Glomerular visceral epithelial cell (primary cell): ENCODE results near the gene CYP4F11.
"Not testable (repeated sequence)": the region's sequence is repeated elsewhere in the genome, so short reads cannot be mapped to it uniquely, and the experiment has no call there.

Experiments
- DNase-seq: peaks from one replicate; pipeline ENCODE4 v3.0.0-alpha.2; 2016; ENCODE audit errors: extremely low spot score

Gene CYP4F11, protein sequence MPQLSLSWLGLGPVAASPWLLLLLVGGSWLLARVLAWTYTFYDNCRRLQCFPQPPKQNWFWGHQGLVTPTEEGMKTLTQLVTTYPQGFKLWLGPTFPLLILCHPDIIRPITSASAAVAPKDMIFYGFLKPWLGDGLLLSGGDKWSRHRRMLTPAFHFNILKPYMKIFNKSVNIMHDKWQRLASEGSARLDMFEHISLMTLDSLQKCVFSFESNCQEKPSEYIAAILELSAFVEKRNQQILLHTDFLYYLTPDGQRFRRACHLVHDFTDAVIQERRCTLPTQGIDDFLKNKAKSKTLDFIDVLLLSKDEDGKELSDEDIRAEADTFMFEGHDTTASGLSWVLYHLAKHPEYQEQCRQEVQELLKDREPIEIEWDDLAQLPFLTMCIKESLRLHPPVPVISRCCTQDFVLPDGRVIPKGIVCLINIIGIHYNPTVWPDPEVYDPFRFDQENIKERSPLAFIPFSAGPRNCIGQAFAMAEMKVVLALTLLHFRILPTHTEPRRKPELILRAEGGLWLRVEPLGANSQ

DNA sequence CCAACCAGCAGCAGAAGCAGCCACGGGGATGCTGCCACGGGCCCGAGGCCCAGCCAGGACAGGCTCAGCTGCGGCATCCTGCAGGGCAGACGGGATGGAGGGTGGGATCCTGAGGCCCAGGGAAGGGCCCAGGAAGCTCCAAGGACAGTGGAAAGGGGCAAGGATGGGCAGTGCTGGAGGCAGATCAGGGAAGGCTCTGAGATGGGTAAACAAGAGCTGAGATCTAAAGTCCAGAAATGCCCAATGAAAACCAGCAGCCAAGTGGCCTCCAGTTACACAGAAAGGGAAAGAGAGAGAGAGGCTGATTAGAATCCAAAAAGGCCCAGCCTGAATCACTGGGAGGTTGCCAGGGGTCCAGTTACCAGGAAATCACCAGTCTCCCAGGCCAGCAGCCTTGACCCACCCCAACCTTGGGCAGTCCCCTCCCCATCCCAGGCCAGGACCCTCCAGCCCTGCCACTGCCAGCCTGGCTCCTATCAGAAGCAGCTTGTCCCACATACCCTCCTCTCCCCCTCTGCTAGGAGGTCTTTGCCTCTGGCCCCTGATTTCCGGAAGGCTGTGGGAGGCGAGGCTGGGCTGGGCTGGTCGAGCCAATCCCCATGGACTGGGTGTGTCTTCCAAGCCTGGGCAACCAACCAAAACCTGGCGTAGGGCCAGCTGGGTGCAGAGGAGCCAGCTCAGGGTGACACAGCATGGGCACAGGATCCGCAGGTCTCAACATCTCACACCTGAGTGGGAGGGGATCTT lies at the start of gene CYP4F11:
Gene CYP4F11 (minus strand): TSS at position 198 of the 747 bp plus-strand sequence. CDS start 121 bp downstream, at position 77.
- DNase-seq: peak; percentile 77

DNA sequence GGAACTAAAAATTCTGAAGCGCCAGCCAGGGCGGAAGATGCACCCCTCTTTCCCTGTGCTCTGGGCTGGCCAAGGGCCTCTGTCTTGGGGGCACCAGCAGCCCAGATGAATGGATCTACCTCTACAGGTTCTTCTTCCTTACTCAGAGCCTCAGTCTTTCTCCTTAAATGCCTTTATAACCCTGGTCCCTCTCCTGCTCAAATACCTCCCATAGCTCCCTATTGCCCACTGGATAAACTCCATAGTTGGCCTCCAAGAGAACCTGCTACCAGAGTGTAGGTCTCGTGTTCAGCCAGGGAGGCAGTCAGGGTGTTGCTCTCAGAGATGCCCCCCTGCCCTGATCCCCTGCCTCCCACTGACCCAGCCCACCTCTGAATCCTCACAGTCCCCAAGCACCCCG lies 45.0 kb upstream of the CYP4F11 start:
- no peak for DNase-seq

DNA sequence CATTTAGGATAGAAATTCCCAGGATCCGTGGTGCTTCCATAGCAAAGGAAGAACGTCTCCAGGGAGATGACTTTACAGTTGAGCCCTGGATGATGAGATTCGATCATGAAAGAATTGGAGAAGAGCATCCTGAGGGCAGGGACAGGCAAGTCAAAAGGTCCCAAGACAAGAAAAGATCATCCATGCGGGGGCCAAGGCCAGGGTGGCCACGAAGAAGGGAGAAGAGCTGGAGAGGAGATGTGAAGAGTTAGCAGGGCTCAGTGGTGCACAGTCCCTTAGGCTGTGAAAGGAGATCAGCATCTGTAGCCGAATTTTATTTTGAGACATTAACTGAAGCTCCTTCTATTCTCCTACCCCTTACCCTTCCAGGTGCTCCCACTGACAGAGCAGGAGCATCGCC lies 43.4 kb upstream of the CYP4F11 start:
- DNase-seq: no peak

DNA sequence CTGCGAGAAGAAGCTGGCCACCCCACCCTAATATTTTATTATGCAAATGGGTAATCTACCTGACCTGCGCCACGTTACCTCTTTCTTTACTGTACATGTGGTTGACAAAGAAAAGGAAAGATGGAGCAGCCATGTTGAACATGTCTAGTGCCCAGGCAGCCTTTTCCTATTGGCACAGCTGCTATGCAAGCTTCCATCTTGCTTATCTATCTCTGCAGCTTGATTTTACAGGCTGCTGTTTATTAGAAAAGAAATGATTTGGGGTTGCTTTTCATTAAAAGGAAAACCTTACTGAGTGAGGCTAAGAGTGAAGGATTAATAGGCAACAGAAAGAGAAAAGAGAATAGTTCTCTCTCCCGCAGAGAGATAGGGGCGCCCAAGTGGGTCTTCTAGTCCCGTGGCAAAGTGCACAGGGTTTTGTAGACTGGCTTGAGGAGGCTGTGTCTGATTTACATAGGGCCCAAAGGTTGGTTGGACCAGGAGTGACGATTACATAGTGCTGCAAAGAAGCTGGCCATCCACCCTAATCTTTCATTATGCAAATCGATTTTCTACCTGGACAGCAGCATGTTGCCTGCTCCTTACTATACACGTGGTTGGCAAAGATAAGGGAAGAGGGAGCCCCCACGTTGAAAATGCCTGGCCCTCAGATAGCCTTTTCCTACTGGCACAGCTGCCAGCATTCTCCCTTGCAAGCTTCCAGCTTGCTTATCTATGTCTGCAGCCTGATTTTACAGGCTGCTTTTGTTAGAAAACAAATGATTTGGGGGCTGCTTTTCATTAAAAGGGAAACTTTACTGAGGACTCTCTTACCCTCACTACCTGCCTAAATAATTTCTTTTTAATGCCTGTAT lies 42.7 kb upstream of the CYP4F11 start:
- no peak for DNase-seq

DNA sequence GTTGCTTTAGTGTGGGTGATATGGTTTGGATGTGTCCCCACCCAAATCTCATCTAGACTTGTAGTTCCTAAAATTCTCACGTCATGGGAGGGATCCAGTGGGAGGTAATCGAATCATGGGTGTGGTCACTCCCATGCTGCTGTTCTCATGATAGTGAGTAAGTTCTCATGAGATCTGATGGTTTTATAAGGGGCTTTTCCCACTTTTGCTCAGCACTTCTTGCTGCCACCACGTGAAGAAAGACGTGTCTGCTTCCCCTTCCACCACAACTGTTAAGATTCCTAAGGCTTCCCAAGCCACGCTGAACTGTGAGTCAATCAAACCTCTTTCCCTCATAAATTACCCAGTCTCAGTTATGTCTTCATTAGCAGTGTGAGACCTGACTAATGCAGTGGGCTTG lies 40.5 kb upstream of the CYP4F11 start:
- DNase-seq: no peak

DNA sequence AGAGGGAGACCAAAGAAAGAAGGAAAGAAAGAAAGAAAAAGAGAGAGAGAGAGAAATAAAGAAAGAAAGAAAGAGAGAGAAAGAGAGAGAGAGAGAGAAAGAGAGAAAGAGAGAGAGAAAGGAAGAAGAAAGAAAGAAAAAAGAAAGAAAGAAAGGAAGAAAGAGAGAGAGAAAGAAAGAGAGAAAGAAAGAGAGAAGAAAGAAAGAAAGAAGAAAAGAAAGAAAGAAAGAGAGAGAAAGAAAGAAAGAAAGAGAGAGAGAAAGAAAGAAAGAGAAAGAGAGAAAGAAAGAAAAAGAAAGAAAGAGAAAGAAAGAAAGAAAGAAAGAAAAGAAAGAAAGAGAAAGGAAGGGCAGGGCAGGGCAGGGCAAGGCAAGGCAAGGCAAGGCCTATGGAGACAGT lies 37.7 kb upstream of the CYP4F11 start:
- not testable (repeated sequence) for DNase-seq

DNA sequence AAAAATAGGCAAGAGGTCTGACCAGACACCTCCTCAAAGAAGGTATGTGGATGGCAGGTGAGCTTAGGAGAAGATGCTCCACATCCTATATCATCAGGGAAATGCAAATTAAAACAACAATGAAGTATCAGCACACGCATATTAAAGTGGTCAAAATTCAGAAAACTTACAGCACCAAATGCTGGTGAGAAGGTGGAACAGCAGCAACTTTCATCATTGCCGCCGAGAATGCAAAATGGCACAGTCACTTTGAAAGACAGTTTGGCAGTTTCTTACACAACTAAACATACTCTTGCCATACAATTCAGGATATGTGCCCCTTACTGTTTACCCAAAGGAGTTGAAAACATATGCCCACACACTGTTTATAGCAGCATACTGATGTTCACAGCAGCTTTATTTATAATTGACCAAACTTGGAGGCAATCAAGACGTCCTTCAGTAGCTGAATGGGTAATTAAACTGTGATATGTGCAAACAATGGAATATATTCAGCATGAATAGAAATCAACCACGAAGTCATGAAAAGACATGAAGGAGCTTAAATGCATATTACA lies 37.0 kb upstream of the CYP4F11 start:
- DNase-seq: no peak

DNA sequence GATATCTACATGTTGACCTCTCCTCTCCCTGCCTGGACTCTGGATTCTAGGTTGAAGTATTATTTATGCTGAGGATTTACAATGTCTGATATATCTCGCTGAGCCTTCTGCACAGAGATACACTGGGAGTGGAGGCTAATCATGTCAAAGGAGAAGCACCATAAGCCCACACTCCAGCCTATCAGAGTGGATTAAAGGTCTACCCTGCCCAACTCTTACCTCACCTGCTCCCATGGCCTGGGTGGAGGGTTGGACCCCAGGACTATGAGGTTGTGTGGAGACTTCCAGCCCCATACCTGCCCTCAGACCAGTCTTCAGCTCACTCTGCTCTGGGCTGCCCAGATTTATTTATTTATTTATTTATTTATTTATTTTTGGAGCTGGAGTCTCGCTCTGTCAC lies 29.9 kb upstream of the CYP4F11 start:
- no peak for DNase-seq

DNA sequence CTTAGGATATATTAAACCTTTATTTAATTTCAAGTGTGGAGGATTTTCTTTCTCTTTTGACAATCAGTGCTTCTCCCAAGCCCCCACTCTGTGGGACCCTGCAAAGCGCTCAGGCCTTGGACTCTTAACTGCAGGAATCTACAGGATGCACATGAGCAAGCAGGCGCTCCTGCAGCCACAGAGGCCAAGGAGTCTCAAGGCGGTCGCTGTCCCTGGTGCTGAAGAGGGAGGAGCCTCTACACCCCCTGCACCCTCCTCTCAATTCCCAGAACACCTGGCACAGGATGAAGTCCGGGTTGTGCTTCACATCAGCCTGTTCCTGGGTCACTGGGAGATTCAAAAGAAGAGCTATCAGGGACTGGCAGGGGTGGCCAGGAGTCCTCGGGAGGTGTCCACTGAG lies 28.0 kb upstream of the CYP4F11 start:
- DNase-seq: no peak

DNA sequence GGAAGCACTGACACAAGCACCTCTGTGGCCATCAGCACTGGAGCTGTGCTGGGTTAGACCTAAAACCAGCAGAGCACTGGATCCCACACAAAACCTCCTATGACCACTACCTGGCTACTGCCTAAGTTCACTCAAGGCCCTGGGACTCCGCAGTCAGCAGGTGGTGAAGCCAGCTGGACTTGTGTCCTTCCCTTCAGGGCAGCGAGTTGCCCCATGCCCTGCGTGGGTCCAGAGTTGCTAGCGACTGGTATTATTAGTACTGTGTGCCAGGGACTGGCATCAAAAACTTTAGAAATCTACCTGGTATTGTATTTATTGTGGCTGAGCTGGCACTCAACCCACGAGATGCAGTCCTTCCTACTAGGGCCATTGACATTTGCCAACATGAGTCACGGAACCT lies 20.5 kb upstream of the CYP4F11 start:
- no peak for DNase-seq

DNA sequence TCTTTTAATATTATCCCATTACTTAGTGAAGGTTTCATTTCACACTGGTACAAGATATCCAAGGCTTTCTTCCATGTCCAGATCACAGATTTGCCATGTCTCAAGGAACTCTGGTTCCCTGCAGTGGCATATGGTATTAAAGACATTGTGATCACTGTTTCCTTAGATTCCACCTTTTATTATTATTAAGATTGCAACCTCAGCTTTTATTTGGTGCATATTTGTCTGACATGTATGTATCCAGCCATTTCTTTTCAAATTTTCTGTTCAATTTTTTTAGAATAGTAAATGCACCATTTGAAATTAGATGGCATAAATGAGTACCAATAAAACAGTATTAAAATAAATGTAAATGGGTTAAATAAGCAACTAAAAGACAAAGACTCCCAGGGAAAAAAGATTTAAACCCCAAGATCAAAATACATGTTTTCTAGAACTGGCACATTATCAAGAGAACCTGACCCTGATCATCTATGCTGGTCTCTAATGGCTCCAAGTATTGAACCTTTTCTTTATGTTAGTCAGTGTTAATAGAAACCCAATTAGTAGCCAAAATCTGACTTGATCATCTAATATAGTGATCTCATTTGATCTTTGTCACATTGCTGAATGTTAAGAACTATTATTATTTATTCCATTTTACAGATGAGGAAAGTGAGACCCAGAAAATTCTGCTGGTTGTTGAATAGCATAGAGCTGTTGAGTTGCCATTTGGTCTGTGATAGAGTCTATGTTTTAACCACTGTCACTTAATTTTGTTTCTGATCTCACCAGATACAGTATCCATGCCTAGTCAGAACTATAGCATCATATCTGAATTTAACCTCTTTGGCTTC lies 14.1 kb upstream of the CYP4F11 start, which contains the start of gene OR10H4:
Gene OR10H4 (plus strand): TSS at position 786 of the 836 bp plus-strand sequence. CDS start 0 bp downstream, at position 786.
- no peak for DNase-seq

DNA sequence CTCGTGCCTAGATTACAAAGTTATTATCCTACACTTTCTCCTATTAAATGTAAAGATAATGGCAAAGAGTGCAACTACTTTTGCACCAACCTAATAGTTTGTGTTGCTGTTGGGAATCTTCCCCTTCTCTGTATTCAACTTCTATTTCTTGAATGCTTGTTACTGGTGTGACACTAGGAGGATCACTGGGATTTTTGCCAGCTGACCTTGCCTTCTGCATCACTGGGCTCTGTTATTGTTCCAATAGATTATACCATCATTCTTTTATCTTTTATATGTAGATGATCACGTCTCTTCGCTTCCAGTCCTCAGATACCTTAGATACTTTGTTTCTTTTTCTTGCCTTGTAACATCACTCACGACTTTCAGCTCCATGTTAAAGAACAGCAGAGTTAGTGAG lies 11.0 kb upstream of the CYP4F11 start:
- no peak for DNase-seq

DNA sequence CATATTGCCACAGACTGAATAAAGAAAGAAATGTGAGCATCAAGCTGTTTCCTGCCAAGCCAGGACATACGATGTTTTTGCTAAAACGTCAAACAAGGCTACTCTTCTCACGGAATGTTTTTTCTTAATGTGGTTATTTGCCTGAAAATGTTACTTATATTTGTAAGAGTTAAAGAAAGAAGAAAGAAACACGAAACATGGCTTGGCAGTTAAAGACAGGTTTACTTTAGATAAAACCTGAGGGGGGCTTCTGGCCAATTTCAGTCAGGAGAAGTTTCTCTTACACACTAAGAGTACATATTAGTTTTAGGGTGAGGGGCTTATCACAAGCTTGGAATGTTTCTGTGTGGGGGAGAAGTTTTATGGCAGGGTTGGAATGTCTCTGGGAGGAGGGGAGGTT lies 10.1 kb upstream of the CYP4F11 start:
- DNase-seq: no peak

DNA sequence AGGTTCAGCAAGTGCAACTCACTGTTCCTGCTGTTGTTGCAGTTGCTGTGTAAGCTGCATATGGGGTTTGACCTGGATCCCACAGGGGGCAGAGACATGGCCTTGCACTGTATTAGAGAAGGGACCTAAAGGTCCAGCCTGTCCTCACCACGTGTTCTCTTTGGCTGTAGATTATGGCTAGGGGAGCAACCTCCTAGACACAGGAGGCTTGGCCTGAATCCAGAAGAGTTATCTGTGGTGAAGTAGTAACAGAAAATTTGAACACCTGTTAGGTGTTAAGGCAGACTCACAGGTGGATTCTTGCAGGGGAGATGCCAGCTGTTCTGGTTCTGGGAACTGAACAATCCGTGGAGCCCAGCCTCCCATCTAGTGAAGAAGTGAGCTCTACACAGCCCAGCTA lies 3.4 kb upstream of the CYP4F11 start:
- no peak for DNase-seq

DNA sequence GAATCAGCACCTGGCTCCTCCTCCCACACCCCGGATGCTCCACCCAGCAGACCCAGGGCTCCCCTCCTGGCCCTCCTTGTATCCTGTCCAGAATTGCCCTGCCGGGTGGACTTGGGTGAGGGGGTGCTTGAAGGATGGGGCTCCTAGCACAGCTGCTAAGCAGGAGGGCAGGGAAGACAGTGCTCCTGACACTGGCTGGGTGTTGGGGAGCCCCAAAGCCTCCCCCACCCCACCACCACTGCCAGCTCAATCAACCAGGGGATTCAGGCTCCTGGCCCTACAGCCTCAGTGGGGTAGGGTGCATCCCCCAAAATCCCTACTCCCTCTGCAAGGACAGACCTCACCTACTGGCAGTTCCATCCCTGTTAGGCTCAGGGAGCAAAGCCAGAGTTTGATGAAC lies 2.6 kb upstream of the CYP4F11 start:
- DNase-seq: no peak

DNA sequence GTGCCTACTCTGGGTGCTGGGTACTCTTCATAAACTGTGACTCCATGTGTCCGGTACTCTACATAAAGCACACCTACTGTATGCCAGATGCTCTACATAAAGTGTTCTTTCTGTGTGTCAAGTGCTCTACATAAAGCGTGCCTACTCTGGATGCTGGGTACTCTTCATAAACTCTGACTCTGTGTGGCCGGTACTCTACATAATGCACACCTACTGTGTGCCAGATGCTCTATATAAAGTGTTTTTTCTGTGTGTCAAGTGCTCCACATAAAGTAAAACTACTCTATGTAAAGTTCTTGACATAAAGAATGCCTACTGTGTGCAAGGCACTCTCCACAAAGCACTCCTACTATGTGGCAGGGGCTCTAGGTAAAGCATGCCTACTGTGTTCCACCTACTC lies 1.8 kb upstream of the CYP4F11 start:
- DNase-seq: no peak

DNA sequence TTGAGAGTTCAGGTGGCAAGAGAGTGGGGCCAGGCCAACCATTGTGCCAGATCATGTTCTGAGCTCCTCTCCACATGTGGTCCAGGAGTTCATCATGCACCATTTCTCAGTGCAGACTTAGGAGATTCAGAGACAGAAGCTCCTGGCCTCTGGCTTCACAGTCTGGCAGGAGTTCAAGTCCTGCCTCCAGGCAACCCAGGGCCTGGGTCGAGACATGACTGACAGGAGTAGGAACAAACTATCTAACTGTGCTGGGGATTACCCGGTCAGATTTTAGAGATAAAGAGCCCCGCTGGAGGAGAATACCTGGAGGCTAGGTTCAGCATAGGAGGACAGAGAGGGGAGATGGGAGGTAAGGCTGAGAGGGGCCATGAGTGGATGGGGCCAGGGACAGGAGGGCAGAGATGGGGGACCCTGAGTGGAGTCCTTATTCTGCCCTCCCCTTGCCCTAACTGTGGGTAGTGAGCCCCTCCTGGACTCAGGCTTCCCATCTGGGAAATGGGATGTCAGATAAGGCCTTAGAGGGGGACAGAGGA lies 906 bp upstream of the CYP4F11 start:
- no peak for DNase-seq

DNA sequence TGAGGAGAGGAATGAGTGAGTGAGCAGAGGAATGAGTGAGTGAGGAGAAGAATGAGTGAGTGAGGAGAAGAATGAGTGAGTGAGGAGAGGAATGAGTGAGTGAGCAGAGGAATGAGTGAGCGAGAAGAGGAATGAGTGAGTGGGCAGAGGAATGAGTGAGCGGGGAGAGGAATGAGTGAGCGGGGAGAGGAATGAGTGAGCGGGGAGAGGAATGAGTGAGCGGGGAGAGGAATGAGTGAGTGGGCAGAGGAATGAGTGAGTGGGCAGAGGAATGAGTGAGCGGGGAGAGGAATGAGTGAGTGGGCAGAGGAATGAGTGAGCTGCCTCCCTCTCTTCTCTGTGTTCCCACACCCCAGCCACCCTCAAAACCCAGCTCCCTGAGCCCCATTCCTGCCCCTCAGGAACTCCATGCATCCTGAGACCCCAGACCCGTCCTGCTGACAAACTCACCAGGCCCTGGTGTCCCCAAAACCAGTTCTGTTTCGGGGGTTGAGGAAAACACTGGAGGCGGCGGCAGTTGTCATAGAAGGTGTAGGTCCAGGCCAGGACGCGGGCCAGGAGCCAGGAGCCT lies 483 bp downstream of the CYP4F11 start:
- not testable (repeated sequence) for DNase-seq

DNA sequence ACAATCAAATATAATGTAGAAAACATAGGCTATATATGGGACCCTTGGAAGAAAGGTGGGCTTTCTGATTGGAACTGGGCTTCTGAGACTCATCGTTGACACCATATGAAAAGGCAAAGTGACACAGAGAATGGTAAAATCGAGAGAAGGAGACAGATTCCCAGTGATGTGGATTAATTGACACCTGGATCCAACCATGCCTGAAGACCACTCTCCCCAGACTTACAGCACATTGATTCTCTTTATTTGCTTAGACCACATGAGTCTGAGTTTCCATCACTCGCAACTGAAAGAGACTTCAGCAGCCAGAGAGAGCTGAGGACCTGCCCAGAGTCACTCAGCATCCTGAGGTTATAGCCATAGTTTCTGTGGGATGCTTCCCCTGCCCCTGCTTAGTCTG lies 6.0 kb downstream of the CYP4F11 start:
- no peak for DNase-seq

DNA sequence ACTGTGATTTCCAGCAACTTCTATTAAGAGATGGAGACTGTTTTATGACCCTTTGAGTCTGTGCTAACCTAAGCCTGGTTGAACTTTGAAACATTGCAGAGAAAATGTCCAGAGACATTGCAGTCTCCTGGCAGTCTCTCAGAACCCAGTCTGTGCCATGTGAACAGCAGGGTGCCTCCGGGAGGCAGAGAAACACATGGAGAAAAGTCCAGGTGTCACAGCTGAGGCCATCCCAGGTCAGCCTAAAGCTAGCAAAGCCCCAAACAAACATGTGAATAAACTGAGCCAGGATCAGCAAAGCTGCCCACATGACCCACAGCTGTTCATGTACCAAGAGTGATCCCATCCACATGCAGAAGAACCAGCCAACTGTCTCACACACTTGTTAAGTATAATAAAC lies 7.8 kb downstream of the CYP4F11 start:
- no peak for DNase-seq
